WTC11 (cell line): ENCODE results near the gene CCDC60. TPM values are rescaled to one million over a fixed set of nuclear protein-coding genes. Genes with fewer than 3 reads are reported as not detected.
A peak's percentile ranks its signal among the peaks of the same experiment; 100 is the strongest.

Experiments
- ATAC-seq: fragments of 200-7000 bp; cut with Tn5 transposase; 2 replicates; pipeline ENCODE4 v1.10.0; 2021; ENCODE audit warnings: mild to moderate bottlenecking, moderate library complexity
- CTCF ChIA-PET: fragments of 300-600 bp; sonication (Branson Sonifier 250); formaldehyde crosslinking; loops from one replicate; lab custom pipeline; 2021; ENCODE audit warnings: antibody characterized with exemption; lab: Charles Lee
- POLR2A ChIA-PET: fragments of 350-600 bp; sonication (Branson Sonifier 250); formaldehyde crosslinking; loops from one replicate; lab custom pipeline; 2021; ENCODE audit warnings: antibody characterized with exemption; lab: Charles Lee
- DNase-seq: peaks from one replicate; pipeline ENCODE4 v3.0.0; 2021; ENCODE audit warnings: low spot score
- H3K27ac Mint-ChIP-seq: 2 replicates; pipeline ENCODE4 v1.8.0; 2021; ENCODE audit warnings: mixed read lengths
- H3K27me3 Mint-ChIP-seq: 2 replicates; pipeline ENCODE4 v1.8.0; 2021; ENCODE audit warnings: low read depth, mild to moderate bottlenecking, moderate library complexity, mixed read lengths
- H3K36me3 Mint-ChIP-seq: 2 replicates; pipeline ENCODE4 v1.8.0; 2021; ENCODE audit warnings: mixed read lengths
- H3K4me1 Mint-ChIP-seq: 2 replicates; pipeline ENCODE4 v1.8.0; 2022; ENCODE audit warnings: mixed read lengths
- H3K4me3 Mint-ChIP-seq: 2 replicates; pipeline ENCODE4 v1.8.0; 2021; ENCODE audit warnings: mild to moderate bottlenecking, moderate library complexity, mixed read lengths
- H3K9me3 Mint-ChIP-seq: 2 replicates; pipeline ENCODE4 v1.8.0; 2021; ENCODE audit warnings: mixed read lengths
- ETV6 ChIP-seq: sonication (generic); formaldehyde crosslinking; IDR thresholded peaks from 2 replicates; pipeline ENCODE4 v1.8.1; 2022; ENCODE audit warnings: mild to moderate bottlenecking, missing genetic modification reagents
- GTF2I ChIP-seq: fragments of 250-450 bp; sonication (Bioruptor Pico); conservative IDR thresholded peaks from 2 replicates; pipeline ENCODE4 v1.4.0; 2021; ENCODE audit warnings: mild to moderate bottlenecking
- NFYB ChIP-seq: sonication (generic); formaldehyde crosslinking; conservative IDR thresholded peaks from 2 replicates; pipeline ENCODE4 v1.8.0; 2022; ENCODE audit warnings: low read depth, missing genetic modification reagents
- SMAD4 ChIP-seq: sonication (generic); formaldehyde crosslinking; IDR thresholded peaks from 2 replicates; pipeline ENCODE4 v1.8.0; 2022; ENCODE audit warnings: mild to moderate bottlenecking, missing genetic modification reagents
- TCF7 ChIP-seq: sonication (generic); formaldehyde crosslinking; IDR thresholded peaks from 2 replicates; pipeline ENCODE4 v1.8.0; 2022; ENCODE audit warnings: mild to moderate bottlenecking, low read depth, missing genetic modification reagents, moderate library complexity
- TEAD1 ChIP-seq: sonication (generic); formaldehyde crosslinking; IDR thresholded peaks from 2 replicates; pipeline ENCODE4 v1.8.0; 2022; ENCODE audit warnings: mild to moderate bottlenecking, missing genetic modification reagents
- ZBTB21 ChIP-seq: sonication (generic); formaldehyde crosslinking; IDR thresholded peaks from 2 replicates; pipeline ENCODE4 v1.8.1; 2023; ENCODE audit warnings: mild to moderate bottlenecking, missing genetic modification reagents, borderline replicate concordance
- ZNF138 ChIP-seq: sonication (generic); formaldehyde crosslinking; conservative IDR thresholded peaks from 2 replicates; pipeline ENCODE4 v1.8.1; 2022; ENCODE audit warnings: mild to moderate bottlenecking, moderate library complexity, missing genetic modification reagents
- total RNA-seq: library from RNA; stranded (reverse); gene quantifications from 3 replicates; pipeline ENCODE4 v1.2.3, GENCODE V29; 2021
- TF ChIP-seq, protein P1 (sequence below): fragments of 250-450 bp; sonication (Bioruptor Pico); IDR thresholded peaks from 2 replicates; pipeline ENCODE4 v1.9.0; 2021; ENCODE audit warnings: moderate library complexity, mild to moderate bottlenecking, inconsistent platforms, borderline replicate concordance
- TF ChIP-seq, protein P2 (sequence below): sonication (generic); formaldehyde crosslinking; IDR thresholded peaks from 2 replicates; pipeline ENCODE4 v1.8.0; 2023; ENCODE audit warnings: missing genetic modification reagents, mild to moderate bottlenecking, borderline replicate concordance
- TF ChIP-seq, protein P3 (sequence below): sonication (generic); formaldehyde crosslinking; IDR thresholded peaks from 2 replicates; pipeline ENCODE4 v1.8.1; 2022; ENCODE audit warnings: low read depth, missing genetic modification reagents, borderline replicate concordance
- TF ChIP-seq, protein P4 (sequence below): fragments of 250-450 bp; sonication (Bioruptor Pico); IDR thresholded peaks from 2 replicates; pipeline ENCODE4 v1.9.0; 2021; ENCODE audit warnings: mild to moderate bottlenecking
- TF ChIP-seq, protein P5 (sequence below): fragments of 200-600 bp; IDR thresholded peaks from 2 replicates; pipeline ENCODE4 v1.8.0; 2022; ENCODE audit warnings: antibody characterized with exemption
- TF ChIP-seq, protein P6 (sequence below): sonication (generic); formaldehyde crosslinking; IDR thresholded peaks from 2 replicates; pipeline ENCODE4 v1.8.0; 2023; ENCODE audit warnings: mild to moderate bottlenecking, missing genetic modification reagents
- TF ChIP-seq, protein P7 (sequence below): fragments of 250-450 bp; sonication (Bioruptor Pico); IDR thresholded peaks from 2 replicates; pipeline ENCODE4 v1.9.0; 2021; ENCODE audit warnings: mild to moderate bottlenecking, borderline replicate concordance

CCDC60 gene
- total RNA-seq, 1 experiment from 2014 or later: 1.1 TPM

DNA sequence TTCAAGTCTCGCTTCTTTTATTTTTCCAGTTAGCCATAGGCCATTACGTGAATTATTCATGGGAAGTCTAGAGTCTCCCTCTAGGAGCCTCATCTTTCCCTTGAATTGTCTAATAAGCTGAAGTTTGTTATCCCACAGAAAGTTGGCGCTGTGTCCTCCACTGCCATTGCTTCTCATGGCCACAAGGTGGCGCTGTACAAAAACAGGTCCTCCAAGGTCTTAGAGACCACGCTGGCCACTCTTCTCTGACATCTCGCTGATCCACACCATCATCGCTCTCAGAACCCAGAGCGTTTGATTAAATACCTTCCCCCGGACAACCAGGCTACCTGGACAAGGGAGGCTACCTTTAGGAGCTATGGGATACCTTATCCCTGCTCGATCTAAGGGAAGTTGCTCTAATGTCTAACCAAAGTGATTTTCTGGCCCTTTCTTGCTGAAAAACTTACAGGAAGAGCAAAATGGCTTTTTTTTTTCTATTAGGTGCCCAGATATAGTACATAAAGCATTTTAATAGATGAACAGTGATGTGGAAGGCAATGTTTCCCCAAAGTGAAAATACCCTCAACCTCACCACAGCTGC, 110.0 kb downstream of the CCDC60 start:
- Mint-ChIP-seq H3K9me3 (peaks cover 4% of the 10 kb centered on the region), H3K4me1 (peaks cover 11% of the 10 kb centered on the region), H3K4me3 (peak overlapping the region; percentile 57), H3K27me3 (no peaks in the 10 kb centered on the region; the same call in 1 of the 2 replicates), H3K36me3 (peaks cover 2% of the 10 kb centered on the region; the same call in 1 of the 2 replicates), H3K27ac (no peak overlapping the region)
- ChIA-PET POLR2A (no interaction called here), CTCF (interaction anchor here (0.6 to 2.8 kb wide), 70 partner anchors 10 to 1238 kb away, joined by 3 to 39 read pairs (median 4); partner anchors contain the start of genes PRKAB1 and SRRM4)
- TF ChIP-seq ZNF138 (CRISPR knock-in tag) (no peak), SMAD4 (no peak), ZBTB21 (no peak), TCF7 (CRISPR knock-in tag) (no peak), NFYB (no peak), ETV6 (CRISPR knock-in tag) (no peak), GTF2I (CRISPR knock-in tag) (no peak), TEAD1 (CRISPR knock-in tag) (peak; percentile 40; the same call in 1 of the 2 replicates)
- TF ChIP-seq, protein P1, sequence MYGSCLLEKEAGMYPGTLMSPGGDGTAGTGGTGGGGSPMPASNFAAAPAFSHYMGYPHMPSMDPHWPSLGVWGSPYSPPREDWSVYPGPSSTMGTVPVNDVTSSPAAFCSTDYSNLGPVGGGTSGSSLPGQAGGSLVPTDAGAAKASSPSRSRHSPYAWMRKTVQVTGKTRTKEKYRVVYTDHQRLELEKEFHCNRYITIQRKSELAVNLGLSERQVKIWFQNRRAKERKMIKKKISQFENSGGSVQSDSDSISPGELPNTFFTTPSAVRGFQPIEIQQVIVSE (CRISPR knock-in tag): no peak
- TF ChIP-seq, protein P2, sequence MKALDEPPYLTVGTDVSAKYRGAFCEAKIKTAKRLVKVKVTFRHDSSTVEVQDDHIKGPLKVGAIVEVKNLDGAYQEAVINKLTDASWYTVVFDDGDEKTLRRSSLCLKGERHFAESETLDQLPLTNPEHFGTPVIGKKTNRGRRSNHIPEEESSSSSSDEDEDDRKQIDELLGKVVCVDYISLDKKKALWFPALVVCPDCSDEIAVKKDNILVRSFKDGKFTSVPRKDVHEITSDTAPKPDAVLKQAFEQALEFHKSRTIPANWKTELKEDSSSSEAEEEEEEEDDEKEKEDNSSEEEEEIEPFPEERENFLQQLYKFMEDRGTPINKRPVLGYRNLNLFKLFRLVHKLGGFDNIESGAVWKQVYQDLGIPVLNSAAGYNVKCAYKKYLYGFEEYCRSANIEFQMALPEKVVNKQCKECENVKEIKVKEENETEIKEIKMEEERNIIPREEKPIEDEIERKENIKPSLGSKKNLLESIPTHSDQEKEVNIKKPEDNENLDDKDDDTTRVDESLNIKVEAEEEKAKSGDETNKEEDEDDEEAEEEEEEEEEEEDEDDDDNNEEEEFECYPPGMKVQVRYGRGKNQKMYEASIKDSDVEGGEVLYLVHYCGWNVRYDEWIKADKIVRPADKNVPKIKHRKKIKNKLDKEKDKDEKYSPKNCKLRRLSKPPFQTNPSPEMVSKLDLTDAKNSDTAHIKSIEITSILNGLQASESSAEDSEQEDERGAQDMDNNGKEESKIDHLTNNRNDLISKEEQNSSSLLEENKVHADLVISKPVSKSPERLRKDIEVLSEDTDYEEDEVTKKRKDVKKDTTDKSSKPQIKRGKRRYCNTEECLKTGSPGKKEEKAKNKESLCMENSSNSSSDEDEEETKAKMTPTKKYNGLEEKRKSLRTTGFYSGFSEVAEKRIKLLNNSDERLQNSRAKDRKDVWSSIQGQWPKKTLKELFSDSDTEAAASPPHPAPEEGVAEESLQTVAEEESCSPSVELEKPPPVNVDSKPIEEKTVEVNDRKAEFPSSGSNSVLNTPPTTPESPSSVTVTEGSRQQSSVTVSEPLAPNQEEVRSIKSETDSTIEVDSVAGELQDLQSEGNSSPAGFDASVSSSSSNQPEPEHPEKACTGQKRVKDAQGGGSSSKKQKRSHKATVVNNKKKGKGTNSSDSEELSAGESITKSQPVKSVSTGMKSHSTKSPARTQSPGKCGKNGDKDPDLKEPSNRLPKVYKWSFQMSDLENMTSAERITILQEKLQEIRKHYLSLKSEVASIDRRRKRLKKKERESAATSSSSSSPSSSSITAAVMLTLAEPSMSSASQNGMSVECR (CRISPR knock-in tag): no peak
- TF ChIP-seq, protein P3, sequence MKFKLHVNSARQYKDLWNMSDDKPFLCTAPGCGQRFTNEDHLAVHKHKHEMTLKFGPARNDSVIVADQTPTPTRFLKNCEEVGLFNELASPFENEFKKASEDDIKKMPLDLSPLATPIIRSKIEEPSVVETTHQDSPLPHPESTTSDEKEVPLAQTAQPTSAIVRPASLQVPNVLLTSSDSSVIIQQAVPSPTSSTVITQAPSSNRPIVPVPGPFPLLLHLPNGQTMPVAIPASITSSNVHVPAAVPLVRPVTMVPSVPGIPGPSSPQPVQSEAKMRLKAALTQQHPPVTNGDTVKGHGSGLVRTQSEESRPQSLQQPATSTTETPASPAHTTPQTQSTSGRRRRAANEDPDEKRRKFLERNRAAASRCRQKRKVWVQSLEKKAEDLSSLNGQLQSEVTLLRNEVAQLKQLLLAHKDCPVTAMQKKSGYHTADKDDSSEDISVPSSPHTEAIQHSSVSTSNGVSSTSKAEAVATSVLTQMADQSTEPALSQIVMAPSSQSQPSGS (CRISPR knock-in tag): no peak
- TF ChIP-seq, protein P4, sequence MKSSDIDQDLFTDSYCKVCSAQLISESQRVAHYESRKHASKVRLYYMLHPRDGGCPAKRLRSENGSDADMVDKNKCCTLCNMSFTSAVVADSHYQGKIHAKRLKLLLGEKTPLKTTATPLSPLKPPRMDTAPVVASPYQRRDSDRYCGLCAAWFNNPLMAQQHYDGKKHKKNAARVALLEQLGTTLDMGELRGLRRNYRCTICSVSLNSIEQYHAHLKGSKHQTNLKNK (CRISPR knock-in tag): no peak
- TF ChIP-seq, protein P5, sequence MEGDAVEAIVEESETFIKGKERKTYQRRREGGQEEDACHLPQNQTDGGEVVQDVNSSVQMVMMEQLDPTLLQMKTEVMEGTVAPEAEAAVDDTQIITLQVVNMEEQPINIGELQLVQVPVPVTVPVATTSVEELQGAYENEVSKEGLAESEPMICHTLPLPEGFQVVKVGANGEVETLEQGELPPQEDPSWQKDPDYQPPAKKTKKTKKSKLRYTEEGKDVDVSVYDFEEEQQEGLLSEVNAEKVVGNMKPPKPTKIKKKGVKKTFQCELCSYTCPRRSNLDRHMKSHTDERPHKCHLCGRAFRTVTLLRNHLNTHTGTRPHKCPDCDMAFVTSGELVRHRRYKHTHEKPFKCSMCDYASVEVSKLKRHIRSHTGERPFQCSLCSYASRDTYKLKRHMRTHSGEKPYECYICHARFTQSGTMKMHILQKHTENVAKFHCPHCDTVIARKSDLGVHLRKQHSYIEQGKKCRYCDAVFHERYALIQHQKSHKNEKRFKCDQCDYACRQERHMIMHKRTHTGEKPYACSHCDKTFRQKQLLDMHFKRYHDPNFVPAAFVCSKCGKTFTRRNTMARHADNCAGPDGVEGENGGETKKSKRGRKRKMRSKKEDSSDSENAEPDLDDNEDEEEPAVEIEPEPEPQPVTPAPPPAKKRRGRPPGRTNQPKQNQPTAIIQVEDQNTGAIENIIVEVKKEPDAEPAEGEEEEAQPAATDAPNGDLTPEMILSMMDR: peak; percentile 99
- TF ChIP-seq, protein P6, sequence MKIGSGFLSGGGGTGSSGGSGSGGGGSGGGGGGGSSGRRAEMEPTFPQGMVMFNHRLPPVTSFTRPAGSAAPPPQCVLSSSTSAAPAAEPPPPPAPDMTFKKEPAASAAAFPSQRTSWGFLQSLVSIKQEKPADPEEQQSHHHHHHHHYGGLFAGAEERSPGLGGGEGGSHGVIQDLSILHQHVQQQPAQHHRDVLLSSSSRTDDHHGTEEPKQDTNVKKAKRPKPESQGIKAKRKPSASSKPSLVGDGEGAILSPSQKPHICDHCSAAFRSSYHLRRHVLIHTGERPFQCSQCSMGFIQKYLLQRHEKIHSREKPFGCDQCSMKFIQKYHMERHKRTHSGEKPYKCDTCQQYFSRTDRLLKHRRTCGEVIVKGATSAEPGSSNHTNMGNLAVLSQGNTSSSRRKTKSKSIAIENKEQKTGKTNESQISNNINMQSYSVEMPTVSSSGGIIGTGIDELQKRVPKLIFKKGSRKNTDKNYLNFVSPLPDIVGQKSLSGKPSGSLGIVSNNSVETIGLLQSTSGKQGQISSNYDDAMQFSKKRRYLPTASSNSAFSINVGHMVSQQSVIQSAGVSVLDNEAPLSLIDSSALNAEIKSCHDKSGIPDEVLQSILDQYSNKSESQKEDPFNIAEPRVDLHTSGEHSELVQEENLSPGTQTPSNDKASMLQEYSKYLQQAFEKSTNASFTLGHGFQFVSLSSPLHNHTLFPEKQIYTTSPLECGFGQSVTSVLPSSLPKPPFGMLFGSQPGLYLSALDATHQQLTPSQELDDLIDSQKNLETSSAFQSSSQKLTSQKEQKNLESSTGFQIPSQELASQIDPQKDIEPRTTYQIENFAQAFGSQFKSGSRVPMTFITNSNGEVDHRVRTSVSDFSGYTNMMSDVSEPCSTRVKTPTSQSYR (CRISPR knock-in tag): no peak
- TF ChIP-seq, protein P7, sequence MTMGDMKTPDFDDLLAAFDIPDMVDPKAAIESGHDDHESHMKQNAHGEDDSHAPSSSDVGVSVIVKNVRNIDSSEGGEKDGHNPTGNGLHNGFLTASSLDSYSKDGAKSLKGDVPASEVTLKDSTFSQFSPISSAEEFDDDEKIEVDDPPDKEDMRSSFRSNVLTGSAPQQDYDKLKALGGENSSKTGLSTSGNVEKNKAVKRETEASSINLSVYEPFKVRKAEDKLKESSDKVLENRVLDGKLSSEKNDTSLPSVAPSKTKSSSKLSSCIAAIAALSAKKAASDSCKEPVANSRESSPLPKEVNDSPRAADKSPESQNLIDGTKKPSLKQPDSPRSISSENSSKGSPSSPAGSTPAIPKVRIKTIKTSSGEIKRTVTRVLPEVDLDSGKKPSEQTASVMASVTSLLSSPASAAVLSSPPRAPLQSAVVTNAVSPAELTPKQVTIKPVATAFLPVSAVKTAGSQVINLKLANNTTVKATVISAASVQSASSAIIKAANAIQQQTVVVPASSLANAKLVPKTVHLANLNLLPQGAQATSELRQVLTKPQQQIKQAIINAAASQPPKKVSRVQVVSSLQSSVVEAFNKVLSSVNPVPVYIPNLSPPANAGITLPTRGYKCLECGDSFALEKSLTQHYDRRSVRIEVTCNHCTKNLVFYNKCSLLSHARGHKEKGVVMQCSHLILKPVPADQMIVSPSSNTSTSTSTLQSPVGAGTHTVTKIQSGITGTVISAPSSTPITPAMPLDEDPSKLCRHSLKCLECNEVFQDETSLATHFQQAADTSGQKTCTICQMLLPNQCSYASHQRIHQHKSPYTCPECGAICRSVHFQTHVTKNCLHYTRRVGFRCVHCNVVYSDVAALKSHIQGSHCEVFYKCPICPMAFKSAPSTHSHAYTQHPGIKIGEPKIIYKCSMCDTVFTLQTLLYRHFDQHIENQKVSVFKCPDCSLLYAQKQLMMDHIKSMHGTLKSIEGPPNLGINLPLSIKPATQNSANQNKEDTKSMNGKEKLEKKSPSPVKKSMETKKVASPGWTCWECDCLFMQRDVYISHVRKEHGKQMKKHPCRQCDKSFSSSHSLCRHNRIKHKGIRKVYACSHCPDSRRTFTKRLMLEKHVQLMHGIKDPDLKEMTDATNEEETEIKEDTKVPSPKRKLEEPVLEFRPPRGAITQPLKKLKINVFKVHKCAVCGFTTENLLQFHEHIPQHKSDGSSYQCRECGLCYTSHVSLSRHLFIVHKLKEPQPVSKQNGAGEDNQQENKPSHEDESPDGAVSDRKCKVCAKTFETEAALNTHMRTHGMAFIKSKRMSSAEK (CRISPR knock-in tag): no peak
- DNase-seq (peak; percentile 79), ATAC-seq (peak; percentile 94)
